IMR-90 (cell line): Measurements from ENCODE around the gene CTNND2. TPM values are rescaled to one million over a fixed set of nuclear protein-coding genes. Genes with fewer than 3 reads are reported as not detected.

ENCODE experiments used
- ATAC-seq: fragments of 200-7000 bp; cut with Tn5 transposase; 2 replicates; pipeline ENCODE4 v1.9.1; 2020; ENCODE audit warnings: low read depth, mild to moderate bottlenecking, moderate library complexity
- BruUV-seq: library from RNA; stranded (reverse); fragments of 400-500 nt; replicated peaks from 2 replicates; lab custom pipeline; 2021; lab: Mats Ljungman, UMichigan
- CTCF ChIA-PET: fragments of 300-600 bp; formaldehyde crosslinking; extraction: SDS; loops from one replicate; lab custom pipeline; 2021; ENCODE audit warnings: antibody characterized with exemption; lab: Yijun Ruan, JAX
- POLR2A ChIA-PET: fragments of 300-600 bp; sonication (Branson Sonifier 250); formaldehyde crosslinking; loops from one replicate; lab custom pipeline; 2022; ENCODE audit warnings: antibody characterized with exemption; ENCODE audit not compliant: unreplicated experiment; lab: Charles Lee
- DNase-seq: peaks from one replicate; pipeline ENCODE4 v3.0.0; 2013
- H2AFZ ChIP-seq: replicated peaks from 2 replicates; pipeline ENCODE3; 2013; ENCODE audit warnings: low read length, mild to moderate bottlenecking; ENCODE audit not compliant: poor library complexity
- H2AK5ac ChIP-seq: 2 replicates; pipeline ENCODE4 v1.6.1; 2013; ENCODE audit warnings: low read depth, low read length, inconsistent platforms
- H2AK9ac ChIP-seq: replicated peaks from 2 replicates; pipeline ENCODE3; 2013; ENCODE audit warnings: mild to moderate bottlenecking, low read depth, low read length, moderate library complexity; ENCODE audit not compliant: poor library complexity
- H2BK120ac ChIP-seq: 2 replicates; pipeline ENCODE4 v1.6.1; 2013; ENCODE audit warnings: low read depth, low read length, inconsistent platforms
- H2BK15ac ChIP-seq: 3 replicates; pipeline ENCODE4 v1.6.1; 2013; ENCODE audit warnings: low read depth, low read length, inconsistent platforms
- H2BK20ac ChIP-seq: 2 replicates; pipeline ENCODE4 v1.6.1; 2013; ENCODE audit warnings: low read depth, mild to moderate bottlenecking, inconsistent platforms, low read length, moderate library complexity
- H2BK5ac ChIP-seq: 2 replicates; pipeline ENCODE4 v1.6.1; 2013; ENCODE audit warnings: mild to moderate bottlenecking, low read depth, low read length, inconsistent platforms; ENCODE audit not compliant: poor library complexity, severe bottlenecking
- H3K14ac ChIP-seq: replicated peaks from 2 replicates; pipeline ENCODE4 v1.6.1; 2013; ENCODE audit warnings: low read depth, low read length, inconsistent platforms
- H3K18ac ChIP-seq: 2 replicates; pipeline ENCODE4 v1.6.1; 2013; ENCODE audit warnings: low read depth, low read length, control low read depth
- H3K23ac ChIP-seq: 2 replicates; pipeline ENCODE4 v1.6.1; 2013; ENCODE audit warnings: low read depth, low read length, inconsistent platforms
- H3K27ac ChIP-seq: 2 replicates; pipeline ENCODE4 v1.5.1; 2013; ENCODE audit warnings: mild to moderate bottlenecking, control low read depth, low read length; ENCODE audit not compliant: insufficient read depth
- H3K27me3 ChIP-seq: 2 replicates; pipeline ENCODE4 v1.6.1; 2013; ENCODE audit warnings: low read length; ENCODE audit not compliant: control insufficient read depth, insufficient read depth
- H3K36me3 ChIP-seq: 2 replicates; pipeline ENCODE4 v1.6.1; 2013; ENCODE audit warnings: low read length, mixed read lengths; ENCODE audit not compliant: control insufficient read depth, insufficient read depth
- H3K4ac ChIP-seq: 2 replicates; pipeline ENCODE4 v1.6.1; 2013; ENCODE audit warnings: low read depth, low read length, inconsistent platforms
- H3K4me1 ChIP-seq: 2 replicates; pipeline ENCODE4 v1.6.1; 2013; ENCODE audit warnings: low read length, mixed read lengths; ENCODE audit not compliant: control insufficient read depth, insufficient read depth
- H3K4me2 ChIP-seq: 2 replicates; pipeline ENCODE4 v1.6.1; 2013; ENCODE audit warnings: low read depth, mild to moderate bottlenecking, control low read depth, low read length, moderate library complexity
- H3K4me3 ChIP-seq: 2 replicates; pipeline ENCODE4 v1.5.1; 2013; ENCODE audit warnings: low read depth, mild to moderate bottlenecking, control low read depth, low read length, moderate library complexity; ENCODE audit not compliant: insufficient read depth
- H3K56ac ChIP-seq: 2 replicates; pipeline ENCODE4 v1.6.1; 2013; ENCODE audit warnings: low read length, inconsistent platforms; ENCODE audit not compliant: insufficient read depth; ENCODE audit errors: extremely low read depth
- H3K79me1 ChIP-seq, 2 experiments: 2 replicates each; pipeline ENCODE4 v1.6.1; 2013; ENCODE audit warnings: low read length in 2 of 2, inconsistent platforms in 1 of 2, low read depth in 1 of 2
- H3K9ac ChIP-seq: 2 replicates; pipeline ENCODE4 v1.6.1; 2013; ENCODE audit warnings: low read depth, low read length, control low read depth
- H3K9me1 ChIP-seq: 2 replicates; pipeline ENCODE4 v1.6.1; 2013; ENCODE audit warnings: low read length, inconsistent platforms; ENCODE audit not compliant: insufficient read depth
- H3K9me3 ChIP-seq: 2 replicates; pipeline ENCODE4 v1.6.1; 2013; ENCODE audit warnings: low read length; ENCODE audit not compliant: control insufficient read depth, insufficient read depth
- H4K20me1 ChIP-seq: 2 replicates; pipeline ENCODE4 v1.6.1; 2013; ENCODE audit warnings: low read length, inconsistent platforms; ENCODE audit not compliant: insufficient read depth
- H4K5ac ChIP-seq: 2 replicates; pipeline ENCODE4 v1.6.1; 2013; ENCODE audit warnings: mild to moderate bottlenecking, low read depth, low read length, control low read depth
- H4K8ac ChIP-seq, 2 experiments: 2 replicates each; pipeline ENCODE4 v1.6.1; 2013; ENCODE audit warnings: low read depth in 2 of 2, low read length in 2 of 2, control low read depth in 1 of 2, inconsistent platforms in 1 of 2
- H4K91ac ChIP-seq: 2 replicates; pipeline ENCODE4 v1.6.1; 2013; ENCODE audit warnings: low read depth, low read length, inconsistent platforms; ENCODE audit not compliant: insufficient read depth
- BHLHE40 ChIP-seq: fragments of 150-350 bp; IDR thresholded peaks from 2 replicates; pipeline ENCODE4 v1.6.1; 2016; ENCODE audit warnings: mild to moderate bottlenecking, low read depth, low read length
- CEBPB ChIP-seq: IDR thresholded peaks from 2 replicates; pipeline ENCODE4 v1.6.1; 2012; ENCODE audit warnings: low read depth, low read length, improper control_type of control experiment
- CHD1 ChIP-seq: IDR thresholded peaks from 2 replicates; pipeline ENCODE4 v1.6.1; 2012; ENCODE audit warnings: low read depth, low read length, improper control_type of control experiment
- ELK1 ChIP-seq: fragments of 150-350 bp; IDR thresholded peaks from 2 replicates; pipeline ENCODE4 v1.6.1; 2016; ENCODE audit warnings: low read depth, mild to moderate bottlenecking, low read length, moderate library complexity, borderline replicate concordance
- FOS ChIP-seq: fragments of 150-350 bp; IDR thresholded peaks from 2 replicates; pipeline ENCODE4 v1.6.1; 2016; ENCODE audit warnings: low read depth, low read length
- MAFK ChIP-seq: IDR thresholded peaks from 2 replicates; pipeline ENCODE4 v1.6.1; 2012; ENCODE audit warnings: low read depth, low read length, improper control_type of control experiment
- MAZ ChIP-seq: IDR thresholded peaks from 2 replicates; pipeline ENCODE4 v1.6.1; 2012; ENCODE audit warnings: low read depth, mild to moderate bottlenecking, low read length, improper control_type of control experiment, moderate library complexity, borderline replicate concordance
- MXI1 ChIP-seq: IDR thresholded peaks from 2 replicates; pipeline ENCODE4 v1.6.1; 2012; ENCODE audit warnings: low read depth, mild to moderate bottlenecking, low read length, moderate library complexity, borderline replicate concordance
- NFE2L2 ChIP-seq: fragments of 150-350 bp; IDR thresholded peaks from 2 replicates; pipeline ENCODE4 v1.6.1; 2016; ENCODE audit warnings: low read depth, mild to moderate bottlenecking, low read length
- RAD21 ChIP-seq: IDR thresholded peaks from 2 replicates; pipeline ENCODE4 v1.6.1; 2012; ENCODE audit warnings: low read length, improper control_type of control experiment
- RCOR1 ChIP-seq: IDR thresholded peaks from 2 replicates; pipeline ENCODE4 v1.6.1; 2012; ENCODE audit warnings: mild to moderate bottlenecking, low read length, improper control_type of control experiment; ENCODE audit not compliant: insufficient replicate concordance
- RFX5 ChIP-seq: IDR thresholded peaks from 2 replicates; pipeline ENCODE4 v1.8.0; 2012; ENCODE audit warnings: low read depth, mild to moderate bottlenecking, low read length, moderate library complexity
- SMC3 ChIP-seq: fragments of 150-350 bp; IDR thresholded peaks from 2 replicates; pipeline ENCODE4 v1.6.1; 2016; ENCODE audit warnings: low read depth, mild to moderate bottlenecking, antibody characterized with exemption, low read length, moderate library complexity
- WGBS, 2 experiments: methylation state at CpG; one replicate each; pipeline versions ENCODE4 v1.1.5 to v1.1.7; 2013; ENCODE audit warnings: missing lambda C conversion rate in 2 of 2; ENCODE audit not compliant: insufficient read length in 1 of 2; ENCODE audit errors: extremely low coverage in 2 of 2; 5-methylcytosine and 5-hydroxymethylcytosine counted together
- dilution Hi-C: fragments of 300-500 bp; cut with HindIII; formaldehyde crosslinking; loops from one replicate; pipeline ENCODE4 v1.14.3; 2018; ENCODE audit warnings: low sequenced_read_pairs; ENCODE audit not compliant: unreplicated experiment
- in situ Hi-C: fragments of 300-500 bp; cut with MboI; formaldehyde crosslinking; loops from 3 replicates; pipeline ENCODE4 v1.14.3; 2019; ENCODE audit warnings: low sequenced_read_pairs, inconsistent platforms, mixed read lengths
- intact Hi-C: fragments of 100-400 bp; cut with micrococcal nuclease; formaldehyde crosslinking; loops from 2 replicates; pipeline ENCODE4 v1.10.0; 2022
- polyA plus RNA-seq, 3 experiments: library from polyadenylated mRNA; depleted of rRNA; stranded (reverse); fragments of >200 nt; gene quantifications; 2 replicates each; pipeline ENCODE4 v1.2.3, GENCODE V29; 2012; ENCODE audit warnings: low replicate concordance in 1 of 3
- total RNA-seq: library from RNA; depleted of rRNA; stranded (reverse); fragments of >200 nt; gene quantifications from 2 replicates; pipeline ENCODE4 v1.2.3, GENCODE V29; 2012
- TF ChIP-seq, protein P1 (sequence below): conservative IDR thresholded peaks from 2 replicates; pipeline ENCODE4 v1.5.1; 2012; ENCODE audit warnings: mild to moderate bottlenecking, low read depth, low read length, improper control_type of control experiment

CTNND2 gene
- total and polyA plus RNA-seq, 2 of the 4 experiments (the other 2 are of a cell fraction): not detected

DNA sequence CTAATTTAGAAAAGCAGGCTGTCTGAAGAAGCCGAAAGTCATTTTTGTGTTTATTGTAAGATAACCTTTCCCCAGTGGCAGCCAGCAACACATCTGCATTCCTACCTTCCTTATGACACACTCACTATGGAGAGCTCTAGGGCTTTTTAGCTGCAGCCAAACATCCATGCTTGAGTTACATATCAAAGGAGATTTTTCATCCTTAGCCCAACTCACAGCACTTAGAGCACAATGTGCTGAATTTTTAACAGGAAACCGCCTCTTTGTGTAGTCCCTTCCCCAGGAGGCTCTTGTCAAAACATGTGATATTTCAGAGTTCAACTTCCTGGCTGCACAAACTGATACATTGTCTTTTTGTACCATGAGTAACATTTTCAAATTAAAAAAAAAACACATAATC is 379.2 kb downstream of the CTNND2 start:
- no peak overlapping the region for H3K4me3 ChIP-seq
- TF ChIP-seq RFX5 (no peak), CHD1 (no peak), RCOR1 (no peak), NFE2L2 (no peak), CEBPB (no peak), BHLHE40 (no peak), MAFK (no peak), ELK1 (no peak), FOS (no peak), SMC3 (no peak), MAZ (no peak), RAD21 (no peak), MXI1 (no peak)
- TF ChIP-seq, protein P1, sequence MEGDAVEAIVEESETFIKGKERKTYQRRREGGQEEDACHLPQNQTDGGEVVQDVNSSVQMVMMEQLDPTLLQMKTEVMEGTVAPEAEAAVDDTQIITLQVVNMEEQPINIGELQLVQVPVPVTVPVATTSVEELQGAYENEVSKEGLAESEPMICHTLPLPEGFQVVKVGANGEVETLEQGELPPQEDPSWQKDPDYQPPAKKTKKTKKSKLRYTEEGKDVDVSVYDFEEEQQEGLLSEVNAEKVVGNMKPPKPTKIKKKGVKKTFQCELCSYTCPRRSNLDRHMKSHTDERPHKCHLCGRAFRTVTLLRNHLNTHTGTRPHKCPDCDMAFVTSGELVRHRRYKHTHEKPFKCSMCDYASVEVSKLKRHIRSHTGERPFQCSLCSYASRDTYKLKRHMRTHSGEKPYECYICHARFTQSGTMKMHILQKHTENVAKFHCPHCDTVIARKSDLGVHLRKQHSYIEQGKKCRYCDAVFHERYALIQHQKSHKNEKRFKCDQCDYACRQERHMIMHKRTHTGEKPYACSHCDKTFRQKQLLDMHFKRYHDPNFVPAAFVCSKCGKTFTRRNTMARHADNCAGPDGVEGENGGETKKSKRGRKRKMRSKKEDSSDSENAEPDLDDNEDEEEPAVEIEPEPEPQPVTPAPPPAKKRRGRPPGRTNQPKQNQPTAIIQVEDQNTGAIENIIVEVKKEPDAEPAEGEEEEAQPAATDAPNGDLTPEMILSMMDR: no peak
- DNase-seq: no peak
- no peak overlapping the region for H2AK9ac ChIP-seq
- WGBS, 2 experiments: no CpG with 5 or more reads among the region's 2 CpGs
- dilution Hi-C loops: no loop called here
- no TSS peak for BruUV-seq
- no peak overlapping the region for H3K4ac ChIP-seq
- H3K56ac ChIP-seq: no peak overlapping the region
- no peak overlapping the region for H2AFZ ChIP-seq
- no peak overlapping the region for H3K23ac ChIP-seq
- no peak overlapping the region for H2BK120ac ChIP-seq
- H3K79me1 ChIP-seq: no peaks in the 10 kb centered on the region
- H4K20me1 ChIP-seq: no peaks in the 10 kb centered on the region
- H3K14ac ChIP-seq: no peak overlapping the region
- no peak overlapping the region for H4K5ac ChIP-seq
- no peak overlapping the region for H4K8ac ChIP-seq
- no peaks in the 10 kb centered on the region for H3K36me3 ChIP-seq
- H3K18ac ChIP-seq: no peak overlapping the region
- no peak overlapping the region for H4K91ac ChIP-seq
- no peaks in the 10 kb centered on the region for H3K4me1 ChIP-seq
- intact Hi-C loops: no loop called here
- no peak overlapping the region for H3K27ac ChIP-seq
- ChIA-PET POLR2A (no interaction called here), CTCF (no interaction called here)
- peaks cover 9% of the 10 kb centered on the region for H3K9me3 ChIP-seq
- in situ Hi-C loops: no loop called here
- ATAC-seq: no peak
- H3K27me3 ChIP-seq: no peaks in the 10 kb centered on the region
- H2BK20ac ChIP-seq: no peak overlapping the region
- H3K9me1 ChIP-seq: no peaks in the 10 kb centered on the region
- H3K9ac ChIP-seq: no peak overlapping the region
- H3K4me2 ChIP-seq: no peak overlapping the region
- H2BK5ac ChIP-seq: no peak overlapping the region
- H2AK5ac ChIP-seq: no peak overlapping the region
- no peak overlapping the region for H2BK15ac ChIP-seq
